ENCODE results near the gene TEKT5.

- no peak for TF ChIP-seq POLR2A (IDR thresholded peaks at IDR 0.05)
- no peak for TF ChIP-seq CTCF (IDR thresholded peaks at IDR 0.05)
Measured at GRCh38 chr16:10694830-10695229, at the start of gene TEKT5.
